GM21737 (cell line): ENCODE results near the gene CFAP221.

ENCODE experiments used
- ATAC-seq: cut with Tn5 transposase; IDR thresholded peaks from one replicate; pipeline ENCODE4 v1.9.1; 2021; ENCODE audit warnings: mild to moderate bottlenecking, moderate library complexity; ENCODE audit not compliant: unreplicated experiment

CFAP221 gene

GRCh38 chr2:119544075-119544938, at the start of gene CFAP221:
CFAP221 (plus strand) TSS chr2:119544449; CDS start chr2:119546132, 1,683 bp downstream.
- ATAC-seq: peak; percentile 65

- no peak for ATAC-seq
Measured at GRCh38 chr2:119495948-119496347, 48.3 kb upstream of the CFAP221 start.

DNA sequence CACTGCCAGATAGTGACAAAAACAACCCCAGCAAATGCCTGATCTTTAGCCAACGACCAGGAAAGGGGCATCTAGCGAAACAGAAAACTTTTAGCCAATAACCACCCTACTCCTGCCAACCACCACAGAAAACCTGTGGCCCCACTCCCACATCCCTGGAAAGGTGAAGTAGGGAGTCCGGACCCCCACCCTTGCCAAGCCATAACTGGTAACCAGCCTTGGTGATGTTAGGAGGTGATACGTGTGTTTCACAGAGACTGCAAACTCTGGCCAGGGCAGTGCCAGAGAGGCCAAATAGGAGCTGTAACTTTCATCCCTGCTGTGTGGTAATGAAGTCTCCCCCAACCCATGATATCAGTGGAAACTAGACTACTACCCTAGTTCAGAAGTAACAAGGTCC, 47.6 kb upstream of the CFAP221 start:
- no peak for ATAC-seq

GRCh38 chr2:119508756-119509155, 35.5 kb upstream of the CFAP221 start:
- no peak for ATAC-seq

GRCh38 chr2:119511989-119512388, 32.3 kb upstream of the CFAP221 start:
- no peak for ATAC-seq

- no peak for ATAC-seq
Measured at GRCh38 chr2:119512946-119513345, 31.3 kb upstream of the CFAP221 start.

- ATAC-seq: no peak
Measured at GRCh38 chr2:119513832-119514231, 30.4 kb upstream of the CFAP221 start.

GRCh38 chr2:119516121-119516520, 28.1 kb upstream of the CFAP221 start:
- ATAC-seq: no peak

DNA sequence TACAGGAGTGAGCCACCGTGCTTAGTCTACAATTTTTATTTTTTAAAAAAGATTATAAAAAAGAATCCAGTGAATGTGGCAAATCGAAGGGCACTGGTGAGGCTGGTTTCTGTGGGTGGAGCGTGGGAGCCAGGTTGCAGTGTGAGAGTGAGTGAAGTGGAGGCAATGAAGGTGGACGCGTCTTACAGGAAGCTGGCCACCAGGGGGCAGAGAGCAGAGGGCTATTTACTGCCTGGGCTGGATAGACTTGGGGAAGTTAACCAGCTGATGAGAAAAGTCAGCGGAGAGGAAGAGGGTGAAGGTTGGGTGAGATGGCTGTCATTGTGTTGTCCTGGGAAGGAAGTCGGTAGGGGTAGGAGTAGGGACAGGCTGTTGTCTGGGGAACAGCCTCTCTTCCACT, 26.8 kb upstream of the CFAP221 start:
- ATAC-seq: peak; percentile 76

- ATAC-seq: no peak
Measured at GRCh38 chr2:119518401-119519056, 25.7 kb upstream of the CFAP221 start.

DNA sequence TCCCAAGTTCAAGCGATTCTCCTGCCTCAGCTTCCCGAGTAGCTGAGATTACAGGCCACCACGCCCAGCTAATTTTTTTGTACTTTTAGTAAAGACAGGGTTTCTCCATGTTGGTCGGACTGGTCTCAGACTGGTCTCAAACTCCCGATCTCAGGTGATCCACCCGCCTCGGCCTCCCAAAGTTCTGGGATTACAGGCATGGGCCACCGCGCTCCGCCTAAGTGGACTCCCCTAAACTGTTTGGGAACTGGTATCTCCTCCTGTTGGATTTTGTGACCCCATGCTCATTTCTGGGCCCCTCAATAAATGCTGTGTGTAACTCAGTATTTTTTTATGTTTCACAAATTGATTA, 25.2 kb upstream of the CFAP221 start:
- ATAC-seq: no peak

GRCh38 chr2:119520696-119521432, 23.4 kb upstream of the CFAP221 start:
- ATAC-seq: no peak

- no peak for ATAC-seq
Measured at GRCh38 chr2:119521433-119522050, 22.7 kb upstream of the CFAP221 start.

GRCh38 chr2:119522671-119523070, 21.6 kb upstream of the CFAP221 start:
- no peak for ATAC-seq

DNA sequence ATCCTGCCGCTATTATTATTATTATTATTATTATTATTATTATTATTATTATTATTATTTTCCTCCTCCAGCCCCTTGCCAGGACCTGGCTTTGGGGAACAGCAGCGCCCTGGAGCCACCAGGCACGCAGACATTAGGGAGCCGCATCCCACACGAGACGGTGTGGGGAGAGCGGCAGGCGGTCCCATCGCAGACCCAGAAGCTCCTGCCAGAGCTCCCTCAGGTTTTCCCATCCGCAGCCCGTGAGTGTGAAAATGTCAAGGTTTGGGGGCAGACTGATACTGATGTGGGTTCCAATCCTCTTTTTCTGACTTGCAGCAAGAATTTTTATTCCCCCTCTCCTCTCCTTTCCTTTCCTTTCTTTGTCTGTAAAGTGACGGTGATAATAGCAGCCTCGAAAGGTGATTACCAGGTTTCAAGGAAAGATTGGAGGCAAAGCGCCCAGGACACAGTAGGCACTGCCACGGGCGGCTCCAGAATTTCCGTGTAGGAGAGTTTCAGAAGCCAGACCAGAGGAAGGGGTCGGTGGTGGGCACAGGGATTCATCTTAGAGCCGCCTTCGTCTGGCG, 20.8 kb upstream of the CFAP221 start:
- ATAC-seq: no peak

DNA sequence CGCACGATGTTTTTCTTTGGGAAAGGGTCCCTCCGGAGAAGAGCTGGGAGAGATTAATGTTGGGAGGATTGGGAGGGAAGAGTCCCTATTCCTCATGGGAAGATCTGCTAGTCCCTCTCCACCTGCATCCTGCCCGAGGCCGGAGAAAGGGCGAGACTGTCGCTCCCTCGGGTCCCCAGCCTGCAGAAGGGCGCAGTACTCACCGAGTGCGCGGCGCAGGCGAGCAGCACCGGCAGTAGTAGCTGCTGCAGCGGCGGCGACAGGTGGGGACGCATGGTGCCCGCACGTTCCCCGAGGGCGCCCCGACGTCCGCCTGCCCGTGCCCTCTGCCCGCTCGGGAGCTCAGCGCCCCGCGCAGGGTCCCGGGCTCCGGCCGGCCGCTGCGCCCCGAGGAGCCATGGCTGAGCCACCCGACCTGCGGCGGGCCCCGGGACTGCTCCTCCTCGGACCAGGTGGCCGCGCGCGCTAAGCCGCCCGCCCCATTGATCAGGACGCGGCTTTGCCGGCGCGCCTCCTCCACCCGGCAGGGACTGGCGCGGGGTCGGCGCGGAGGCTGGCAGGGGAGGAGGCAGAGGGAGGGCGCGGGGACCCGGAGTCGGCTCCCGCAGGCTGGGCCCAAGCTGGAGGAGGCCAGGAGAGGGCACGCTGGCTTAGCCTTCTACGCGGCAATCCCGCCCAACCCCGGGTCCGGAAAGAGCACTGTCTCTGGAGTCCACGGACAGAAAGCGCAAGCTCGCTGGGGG, 20.1 kb upstream of the CFAP221 start, which contains the start of gene SCTR:
SCTR (minus strand) TSS at position 532 of the 743 bp plus-strand sequence; CDS start at position 275, 257 bp downstream.
- no peak for ATAC-seq

DNA sequence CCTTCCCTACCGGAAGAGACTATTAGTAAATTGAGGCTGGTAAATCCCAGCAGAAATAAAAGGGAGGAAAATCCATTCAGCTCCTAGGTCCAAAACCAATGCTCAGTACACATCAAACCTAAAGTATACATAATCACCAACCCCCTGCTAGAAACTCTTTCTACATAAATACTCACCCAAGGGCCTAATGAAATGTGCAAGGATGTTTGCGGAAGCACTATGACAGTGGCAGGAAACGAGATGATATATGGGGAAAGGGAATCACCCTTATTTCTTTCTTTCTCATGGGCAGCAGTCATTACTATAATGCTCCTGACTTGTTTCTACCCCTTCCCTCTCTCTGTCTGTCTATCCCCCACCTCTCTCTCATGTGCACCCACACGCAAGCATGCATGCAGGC, 18.6 kb upstream of the CFAP221 start:
- ATAC-seq: no peak

DNA sequence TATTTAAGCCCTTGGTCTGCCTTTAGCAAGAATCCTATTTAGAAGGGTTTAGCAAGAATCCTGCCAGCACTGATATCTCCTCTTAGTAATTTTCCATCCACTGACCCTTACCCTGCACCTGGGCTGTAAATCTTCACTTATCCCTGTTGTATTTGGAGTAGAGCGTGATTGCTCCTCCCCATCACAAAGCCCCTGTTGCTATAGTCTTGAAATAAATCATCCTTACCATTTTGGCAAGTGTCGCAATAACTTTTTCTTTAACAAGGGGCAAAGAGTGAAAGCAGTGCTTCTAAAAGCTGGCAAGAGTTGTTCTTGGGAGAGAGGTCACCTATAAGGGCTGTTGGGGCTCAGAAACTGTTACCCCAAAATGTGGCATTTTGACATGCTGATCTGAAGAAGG, 16.2 kb upstream of the CFAP221 start:
- no peak for ATAC-seq

DNA sequence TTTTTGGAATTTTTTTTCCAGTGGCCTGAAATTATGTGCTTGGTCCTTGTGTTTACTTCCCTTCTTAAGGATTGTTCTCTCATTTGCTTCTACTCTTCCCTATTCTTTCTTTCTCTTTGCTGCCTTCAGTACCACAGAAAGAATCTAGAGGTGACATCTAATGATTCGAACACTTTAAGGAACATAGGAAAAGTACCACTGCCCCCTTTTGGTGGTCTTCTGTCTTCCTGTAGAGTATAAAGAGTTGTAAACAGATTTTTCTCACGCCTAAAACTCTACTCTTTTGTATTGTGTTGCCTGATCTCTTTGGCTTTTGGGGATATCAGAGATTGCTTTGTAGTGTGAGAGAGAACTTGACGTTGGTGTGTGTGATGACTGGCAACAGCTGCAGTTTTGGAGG, 13.0 kb upstream of the CFAP221 start:
- ATAC-seq: no peak

DNA sequence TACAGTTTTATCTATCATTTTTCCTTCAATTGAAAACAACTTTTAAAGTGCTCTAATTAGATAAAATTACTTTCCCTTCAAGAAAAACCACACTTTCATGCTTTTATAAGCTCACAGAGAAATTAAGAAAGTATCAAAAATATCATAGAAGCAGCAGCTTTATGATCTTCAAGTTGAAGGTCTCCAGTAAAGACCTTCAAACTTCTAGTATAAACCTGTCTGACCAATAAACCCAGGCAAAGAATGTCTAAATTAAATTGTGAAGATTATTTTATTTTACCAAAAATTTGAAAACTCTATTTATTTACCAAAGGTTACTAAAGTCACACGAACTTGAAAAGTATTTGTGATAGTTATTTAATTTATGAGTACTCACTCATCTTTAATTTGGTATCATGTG, 10.7 kb upstream of the CFAP221 start:
- ATAC-seq: no peak
